ENCODE data around the gene SMNDC1.

DNA sequence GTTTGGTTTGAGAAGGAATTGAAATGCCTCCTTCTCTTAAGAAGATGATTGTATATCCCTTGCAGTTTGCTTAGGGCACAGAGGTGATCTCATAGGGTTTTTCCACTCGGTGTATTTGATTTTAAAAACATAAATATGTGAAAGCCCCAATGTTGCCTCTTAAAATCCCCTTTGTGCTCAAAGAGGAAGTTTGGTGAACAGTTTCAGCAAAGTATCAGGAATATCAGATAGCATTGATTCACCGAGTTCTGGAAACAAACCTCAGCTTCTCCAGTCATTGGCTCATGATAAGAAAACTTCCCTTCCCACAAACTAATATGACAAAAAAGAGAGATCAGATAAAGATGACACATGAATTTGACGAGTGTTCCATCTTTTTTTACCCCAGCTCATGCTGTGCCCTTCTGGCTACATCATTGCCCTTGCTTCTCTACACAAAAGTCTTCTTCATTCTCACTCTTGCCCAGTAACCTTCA lies 20.1 kb upstream of the SMNDC1 start:
- TF ChIP-seq CTCF (IDR thresholded peaks at IDR 0.05) (no peak), EP300 (IDR thresholded peaks at IDR 0.05) (no peak), POLR2A (IDR thresholded peaks at IDR 0.05) (no peak), POLR2AphosphoS5 (IDR thresholded peaks at IDR 0.05) (no peak)
